Loucy (cell line): ENCODE measurements around the gene PRR7.

Experiments
- CTCF ChIP-seq: fragments of 200-600 bp; sonication (generic); conservative IDR thresholded peaks from 2 replicates; pipeline ENCODE4 v1.5.1; 2014; ENCODE audit warnings: mild to moderate bottlenecking, antibody characterized with exemption, low read length
- EZH2phosphoT487 ChIP-seq: fragments of 200-600 bp; IDR thresholded peaks from 2 replicates; pipeline ENCODE4 v1.6.1; 2018; ENCODE audit warnings: antibody characterized with exemption, mild to moderate bottlenecking, moderate library complexity, borderline replicate concordance

DNA sequence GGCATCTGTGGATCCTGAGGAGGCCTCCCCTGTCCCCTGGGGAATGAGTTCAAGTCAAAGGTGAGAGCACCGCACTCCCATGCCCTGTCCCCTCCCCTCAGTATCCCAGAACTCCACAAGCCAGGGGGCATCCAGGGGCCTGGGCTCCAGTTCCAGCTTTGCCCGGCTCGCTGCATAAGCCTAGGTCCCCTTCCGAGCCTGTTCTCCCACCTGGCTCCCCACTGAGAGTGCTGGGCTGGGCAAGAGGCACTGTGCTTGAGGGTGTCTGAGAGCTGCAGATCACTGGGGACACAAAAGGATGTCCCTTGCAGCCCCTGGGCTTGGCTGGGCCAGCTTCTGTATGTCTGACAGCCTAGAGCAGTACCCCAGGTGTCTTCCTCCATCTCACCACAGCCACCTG, 58.5 kb downstream of the PRR7 start:
- TF ChIP-seq CTCF (no peak), EZH2phosphoT487 (no peak)
